Small intestine (tissue), 7 donors: ENCODE results near the gene CDCP1. TPM values are rescaled to one million over a fixed set of nuclear protein-coding genes. Genes with fewer than 3 reads are reported as not detected.

Experiments
- DNase-seq, 2 donors: peaks; one replicate each; pipeline versions ENCODE4 v3.0.0 to v3.0.0-alpha.2; 2013
- FAIRE-seq: peaks from 2 replicates; lab custom pipeline; 2012; peaks lifted over from hg19 to GRCh38; lab: Jason Lieb, UNC
- H3K27ac ChIP-seq, 3 donors: one replicate each; pipeline ENCODE4 v1.5.1; 2013; ENCODE audit warnings: low read length in 2 of 3, mild to moderate bottlenecking in 2 of 3, control low read depth in 1 of 3, inconsistent platforms in 1 of 3, low read depth in 1 of 3, moderate library complexity in 1 of 3
- H3K27me3 ChIP-seq, 3 donors: one replicate each; pipeline ENCODE4 v1.6.1; 2013; ENCODE audit warnings: low read length in 3 of 3, inconsistent platforms in 1 of 3; ENCODE audit not compliant: control insufficient read depth in 3 of 3, insufficient read depth in 3 of 3
- H3K36me3 ChIP-seq, 3 donors: one replicate each; pipeline ENCODE4 v1.6.1; 2013; ENCODE audit warnings: low read length in 3 of 3, inconsistent platforms in 1 of 3, low read depth in 1 of 3, mild to moderate bottlenecking in 1 of 3, moderate library complexity in 1 of 3; ENCODE audit not compliant: control insufficient read depth in 3 of 3, insufficient read depth in 2 of 3
- H3K4me1 ChIP-seq, 3 donors: one replicate each; pipeline ENCODE4 v1.6.1; 2013; ENCODE audit warnings: low read length in 2 of 3, inconsistent platforms in 1 of 3, low read depth in 1 of 3, mild to moderate bottlenecking in 1 of 3, moderate library complexity in 1 of 3; ENCODE audit not compliant: control insufficient read depth in 3 of 3, insufficient read depth in 2 of 3
- H3K4me3 ChIP-seq, 3 donors: one replicate each; pipeline ENCODE4 v1.5.1; 2013; ENCODE audit warnings: low read length in 3 of 3, control low read depth in 1 of 3, inconsistent platforms in 1 of 3, low read depth in 1 of 3, mild to moderate bottlenecking in 1 of 3, moderate library complexity in 1 of 3
- H3K9me3 ChIP-seq, 2 donors: one replicate each; pipeline ENCODE4 v1.6.1; 2013; ENCODE audit warnings: low read depth in 1 of 2, low read length in 1 of 2; ENCODE audit not compliant: control insufficient read depth in 2 of 2, insufficient read depth in 1 of 2
- WGBS, 3 donors: extraction: QIAGEN DNeasy Blood & Tissue Kit; methylation state at CpG; one replicate each; pipeline ENCODE4 v1.1.7; 2013; 5-methylcytosine and 5-hydroxymethylcytosine counted together
- polyA plus RNA-seq, 4 donors: library from polyadenylated mRNA; stranded (reverse) in 3 of 4; unstranded in 1 of 4; fragments of 200-250 nt in 3 of 4; fragments of 120-200 nt in 1 of 4; gene quantifications; one replicate each; pipeline versions ENCODE4 v1.2.1 to v1.2.3, GENCODE V29; 2013
- donor health status: healthy with polysubstance abuse.
- donor health status: control.
- donor health status: control.
- donor health status: Bipolar disorder and iron deficiency.
- donor health status: healthy.

The CDCP1 gene
- polyA plus RNA-seq, 4 donors = 8.4 to 30.6 (median 12.6) TPM

GRCh38 chr3:45130476-45130875, 15.7 kb downstream of the CDCP1 start:
- H3K27me3 ChIP-seq = no peaks in the 10 kb centered on the region
- H3K36me3 ChIP-seq = peaks cover 0 to 18% (median 0%) of the 10 kb centered on the region in 3 donors
- H3K9me3 ChIP-seq = no peaks in the 10 kb centered on the region
- H3K27ac ChIP-seq = no peak overlapping the region
- peaks cover 7 to 9% (median 8%) of the 10 kb centered on the region in 3 donors for H3K4me1 ChIP-seq
- FAIRE-seq = no peak
- WGBS, 3 donors = 69 to 81% (median 72%) methylated on average over 3 of the region's 3 CpGs
- no peak for DNase-seq
- no peak overlapping the region for H3K4me3 ChIP-seq

GRCh38 chr3:45128950-45129349, 17.2 kb downstream of the CDCP1 start:
- no peak for FAIRE-seq
- WGBS, 3 donors = 87 to 89% (median 87%) methylated on average over 4 of the region's 4 CpGs
- H3K36me3 ChIP-seq = peaks cover 0 to 17% (median 0%) of the 10 kb centered on the region in 3 donors

GRCh38 chr3:45127130-45127822, 18.9 kb downstream of the CDCP1 start:
- no peak for FAIRE-seq
- peak overlapping the region in 2 of 3 donors; percentile 4 to 63 for H3K27ac ChIP-seq

More at GRCh38 chr3:45128950-45129349, 17.2 kb downstream of the CDCP1 start:
- no peak overlapping the region for H3K27ac ChIP-seq
- no peak overlapping the region for H3K4me3 ChIP-seq
- DNase-seq = no peak
- no peaks in the 10 kb centered on the region for H3K9me3 ChIP-seq
- no peaks in the 10 kb centered on the region for H3K27me3 ChIP-seq
- H3K4me1 ChIP-seq = peaks cover 17 to 24% (median 18%) of the 10 kb centered on the region in 3 donors

GRCh38 chr3:45126730-45127129, 19.4 kb downstream of the CDCP1 start:
- FAIRE-seq (no peak), DNase-seq (peak in 1 of 2 donors; percentile 71)
- Histone ChIP-seq H3K27me3 (no peaks in the 10 kb centered on the region), H3K4me3 (no peak overlapping the region), H3K4me1 (peaks cover 20 to 41% (median 21%) of the 10 kb centered on the region in 3 donors), H3K36me3 (peaks cover 0 to 10% (median 0%) of the 10 kb centered on the region in 3 donors), H3K27ac (no peak overlapping the region), H3K9me3 (no peaks in the 10 kb centered on the region)
- WGBS, 3 donors = 32 to 70% (median 53%) methylated on average over 6 of the region's 6 CpGs

More at GRCh38 chr3:45127130-45127822, 18.9 kb downstream of the CDCP1 start:
- H3K9me3 ChIP-seq = no peaks in the 10 kb centered on the region
- H3K4me3 ChIP-seq = no peak overlapping the region
- H3K27me3 ChIP-seq = no peaks in the 10 kb centered on the region
- peaks cover 0 to 10% (median 0%) of the 10 kb centered on the region in 3 donors for H3K36me3 ChIP-seq
- DNase-seq = no peak
- whole genome bisulfite sequencing, 3 donors = 63 to 84% (median 79%) methylated on average over 3 of the region's 3 CpGs
- peaks cover 20 to 39% (median 21%) of the 10 kb centered on the region in 3 donors for H3K4me1 ChIP-seq

- FAIRE-seq = no peak
- peaks cover 24 to 51% (median 25%) of the 10 kb centered on the region in 3 donors for H3K4me1 ChIP-seq
Measured at GRCh38 chr3:45125550-45126026, 20.6 kb downstream of the CDCP1 start.

GRCh38 chr3:45124956-45125355, 21.2 kb downstream of the CDCP1 start:
- DNase-seq (no peak), FAIRE-seq (no peak)
- peak overlapping the region; percentile 47 to 85 (median 64) for H3K27ac ChIP-seq
- peaks cover 24 to 56% (median 25%) of the 10 kb centered on the region in 3 donors for H3K4me1 ChIP-seq
- WGBS, 3 donors = 28 to 55% (median 40%) methylated on average over 2 of the region's 2 CpGs
- H3K9me3 ChIP-seq = peaks cover 0 to 4% of the 10 kb centered on the region in 2 donors
- peaks cover 0 to 8% (median 0%) of the 10 kb centered on the region in 3 donors for H3K36me3 ChIP-seq
- H3K4me3 ChIP-seq = no peak overlapping the region
- H3K27me3 ChIP-seq = no peaks in the 10 kb centered on the region

More at GRCh38 chr3:45125550-45126026, 20.6 kb downstream of the CDCP1 start:
- Histone ChIP-seq H3K27me3 (no peaks in the 10 kb centered on the region), H3K4me3 (no peak overlapping the region), H3K9me3 (peaks cover 0 to 4% of the 10 kb centered on the region in 2 donors), H3K27ac (peak overlapping the region; percentile 47 to 85 (median 64)), H3K36me3 (peaks cover 0 to 8% (median 0%) of the 10 kb centered on the region in 3 donors)
- 20 to 64% (median 25%) methylated on average over 2 of the region's 2 CpGs for WGBS, 3 donors
- DNase-seq = peak; percentile 65 to 96

- Histone ChIP-seq H3K36me3 (peaks cover 0 to 8% (median 0%) of the 10 kb centered on the region in 3 donors), H3K9me3 (peaks cover 0 to 4% of the 10 kb centered on the region in 2 donors), H3K4me3 (no peak overlapping the region), H3K4me1 (peaks cover 24 to 62% (median 25%) of the 10 kb centered on the region in 3 donors), H3K27ac (peak overlapping the region; percentile 68 to 90 (median 85)), H3K27me3 (no peaks in the 10 kb centered on the region)
- FAIRE-seq (no peak), DNase-seq (no peak)
- 49 to 68% (median 59%) methylated on average over 3 of the region's 3 CpGs for WGBS, 3 donors
Measured at GRCh38 chr3:45124352-45124751, 21.8 kb downstream of the CDCP1 start.

GRCh38 chr3:45123581-45124269, 22.5 kb downstream of the CDCP1 start:
- no peak for FAIRE-seq
- WGBS, 3 donors = 41 to 61% (median 41%) methylated on average over 3 of the region's 3 CpGs
- H3K4me1 ChIP-seq = peaks cover 25 to 68% (median 26%) of the 10 kb centered on the region in 3 donors

More at GRCh38 chr3:45123581-45124269, 22.5 kb downstream of the CDCP1 start:
- peak; percentile 30 to 62 for DNase-seq
- Histone ChIP-seq H3K27ac (peak overlapping the region; percentile 79 to 90 (median 85)), H3K36me3 (peaks cover 0 to 8% (median 0%) of the 10 kb centered on the region in 3 donors), H3K9me3 (peaks cover 0 to 4% of the 10 kb centered on the region in 2 donors), H3K27me3 (no peaks in the 10 kb centered on the region), H3K4me3 (no peak overlapping the region)
